ENCODE data around the gene IFNGR2.
"Not testable (repeated sequence)": the region's sequence is repeated elsewhere in the genome, so short reads cannot be mapped to it uniquely, and the experiment has no call there.

Gene IFNGR2

DNA sequence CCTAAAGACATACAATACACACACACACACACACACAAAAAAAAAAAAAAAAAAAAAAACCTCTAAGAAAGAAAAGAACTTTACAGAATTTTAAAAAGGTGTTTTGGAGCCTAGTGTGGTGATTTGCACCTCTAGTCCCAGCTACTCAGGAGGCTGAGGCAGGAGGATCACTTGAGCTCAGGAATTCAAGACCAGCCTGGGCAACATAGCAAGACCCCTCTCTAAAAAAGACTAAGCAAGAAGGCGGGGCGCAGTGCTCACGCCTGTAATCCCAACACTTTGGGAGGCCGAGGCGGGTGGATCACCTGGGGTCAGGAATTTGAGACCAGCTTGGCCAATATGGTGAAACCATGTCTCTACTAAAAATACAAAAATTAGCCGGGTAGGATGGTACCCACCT is 43.4 kb downstream of the IFNGR2 start:
- not testable (repeated sequence) for H3K27ac ChIP-seq (ENCODE audit: low read length); H3K9me3 ChIP-seq (ENCODE audit: control insufficient read depth in 1 of 2, low read length in 2 of 2); H3K4me3 ChIP-seq (ENCODE audit: low read depth in 1 of 2, low read length in 2 of 2); H3K27me3 ChIP-seq (ENCODE audit: low read depth, low read length); H3K4me1 ChIP-seq (ENCODE audit: control insufficient read depth in 1 of 2, insufficient read depth in 2 of 2, low read length in 2 of 2); H3K36me3 ChIP-seq (ENCODE audit: control insufficient read depth in 1 of 2, insufficient read depth in 2 of 2, low read length in 2 of 2)

DNA sequence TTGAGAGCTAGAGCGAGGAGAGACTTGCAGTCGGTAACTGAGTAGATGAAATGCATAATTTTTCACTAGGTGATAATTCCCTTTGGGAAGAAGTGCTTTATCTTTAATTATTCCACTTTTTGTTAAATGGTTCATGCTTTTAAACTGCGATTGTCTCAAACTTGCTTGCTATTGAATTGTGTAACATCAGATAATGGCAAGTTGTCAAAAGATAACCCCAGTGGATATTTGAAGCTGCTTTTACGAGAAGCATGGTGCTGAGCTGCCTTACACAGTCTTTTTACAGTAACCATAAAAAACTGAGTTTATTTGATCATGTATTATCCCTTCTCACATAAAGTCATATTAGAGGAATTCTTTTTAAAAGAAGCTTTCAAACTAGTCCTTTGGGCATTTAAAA is 46.4 kb downstream of the IFNGR2 start:
- Histone ChIP-seq H3K27ac (ENCODE audit: low read length) (no peak overlapping the region), H3K4me1 (ENCODE audit: control insufficient read depth in 1 of 2, insufficient read depth in 2 of 2, low read length in 2 of 2) (no peaks in the 10 kb centered on the region), H3K9me3 (ENCODE audit: control insufficient read depth in 1 of 2, low read length in 2 of 2) (no peaks in the 10 kb centered on the region), H3K27me3 (ENCODE audit: low read depth, low read length) (no peaks in the 10 kb centered on the region), H3K36me3 (ENCODE audit: control insufficient read depth in 1 of 2, insufficient read depth in 2 of 2, low read length in 2 of 2) (peaks cover 2 to 13% of the 10 kb centered on the region in 2 donors), H3K4me3 (ENCODE audit: low read depth in 1 of 2, low read length in 2 of 2) (no peak overlapping the region)

DNA sequence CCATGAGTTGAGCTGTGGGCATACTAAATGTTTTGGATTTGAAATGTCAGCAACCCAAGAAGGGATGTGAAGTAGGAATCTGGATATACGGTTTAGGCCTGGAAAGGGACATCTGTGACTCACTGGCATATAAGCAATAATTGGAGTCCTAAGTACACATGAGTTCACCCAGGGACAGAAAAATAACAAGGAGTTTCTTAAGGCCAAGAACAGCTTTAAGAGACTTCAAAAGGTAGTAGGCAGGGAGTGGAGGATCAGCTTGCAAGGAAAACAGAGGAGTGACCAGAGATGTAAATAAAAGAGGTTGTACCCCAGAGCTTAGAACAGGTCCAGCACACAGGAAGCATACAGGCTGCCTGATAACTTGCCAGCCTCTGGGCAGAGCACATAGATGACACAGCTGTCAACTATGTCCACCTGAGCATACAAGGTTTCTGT is 48.4 kb downstream of the IFNGR2 start:
- Histone ChIP-seq H3K4me3 (ENCODE audit: low read depth in 1 of 2, low read length in 2 of 2) (no peak overlapping the region), H3K27me3 (ENCODE audit: low read depth, low read length) (no peaks in the 10 kb centered on the region), H3K27ac (ENCODE audit: low read length) (no peak overlapping the region), H3K36me3 (ENCODE audit: control insufficient read depth in 1 of 2, insufficient read depth in 2 of 2, low read length in 2 of 2) (peaks cover 2 to 31% of the 10 kb centered on the region in 2 donors), H3K9me3 (ENCODE audit: control insufficient read depth in 1 of 2, low read length in 2 of 2) (no peaks in the 10 kb centered on the region), H3K4me1 (ENCODE audit: control insufficient read depth in 1 of 2, insufficient read depth in 2 of 2, low read length in 2 of 2) (no peaks in the 10 kb centered on the region)

DNA sequence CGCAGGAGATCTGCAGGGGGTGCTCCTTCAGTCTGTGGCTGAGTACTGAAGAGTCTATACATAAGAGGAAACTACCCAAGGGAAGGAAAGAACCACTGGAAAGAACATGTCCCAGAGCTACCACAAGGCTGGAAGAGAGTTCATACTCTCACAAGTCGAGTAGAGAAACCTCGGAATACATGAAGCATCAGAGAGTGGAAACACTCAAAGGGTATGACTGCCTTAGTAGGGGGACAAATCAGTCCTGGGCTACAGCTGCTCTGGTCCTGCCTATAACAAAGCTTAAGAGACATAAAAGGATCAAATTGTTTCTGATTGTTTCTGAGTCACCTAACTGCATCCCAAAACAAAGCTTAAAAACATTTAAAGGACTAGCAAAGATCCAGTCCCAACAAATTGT is 49.1 kb downstream of the IFNGR2 start:
- Histone ChIP-seq H3K4me3 (ENCODE audit: low read depth in 1 of 2, low read length in 2 of 2) (no peak overlapping the region), H3K9me3 (ENCODE audit: control insufficient read depth in 1 of 2, low read length in 2 of 2) (no peaks in the 10 kb centered on the region), H3K36me3 (ENCODE audit: control insufficient read depth in 1 of 2, insufficient read depth in 2 of 2, low read length in 2 of 2) (peaks cover 0 to 31% of the 10 kb centered on the region in 2 donors), H3K4me1 (ENCODE audit: control insufficient read depth in 1 of 2, insufficient read depth in 2 of 2, low read length in 2 of 2) (no peaks in the 10 kb centered on the region), H3K27ac (ENCODE audit: low read length) (no peak overlapping the region), H3K27me3 (ENCODE audit: low read depth, low read length) (no peaks in the 10 kb centered on the region)

DNA sequence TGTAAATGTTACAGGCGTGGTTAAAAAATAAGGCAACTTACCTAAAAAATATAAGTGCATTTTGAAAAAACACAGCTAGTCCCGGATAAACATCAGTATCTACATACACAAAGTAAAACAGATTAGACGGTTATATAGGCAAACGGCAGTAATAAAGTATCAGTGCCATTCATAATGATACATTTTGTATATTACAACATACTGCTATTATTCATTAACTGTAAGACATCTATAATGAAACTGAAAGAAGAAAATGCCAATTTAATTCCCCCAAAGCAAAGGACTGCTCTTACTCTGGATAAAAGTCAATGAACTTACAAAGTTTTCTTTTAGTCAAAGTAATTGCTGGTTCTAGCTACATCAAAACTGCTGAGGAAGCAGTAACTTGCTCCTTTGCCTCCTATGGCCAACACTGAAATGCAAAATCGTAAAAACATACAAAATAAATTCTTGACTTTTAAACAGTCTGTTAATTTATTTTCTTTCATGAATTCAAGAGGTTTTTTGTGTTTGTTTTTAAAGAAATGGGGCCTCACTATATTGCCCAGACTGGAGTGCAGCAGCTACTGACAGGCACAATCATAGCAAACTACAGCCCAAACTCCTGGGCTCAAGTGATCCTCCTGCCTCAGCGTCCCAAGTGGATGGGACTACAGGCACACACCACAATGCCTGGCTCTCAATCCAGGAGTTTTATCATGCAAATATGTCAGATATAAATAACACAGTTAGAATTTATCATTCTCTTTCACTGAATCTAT is 52.7 kb downstream of the IFNGR2 start:
- peaks cover 12 to 36% of the 10 kb centered on the region in 2 donors for H3K36me3 ChIP-seq (ENCODE audit: control insufficient read depth in 1 of 2, insufficient read depth in 2 of 2, low read length in 2 of 2)
- H3K27me3 ChIP-seq (ENCODE audit: low read depth, low read length) = no peaks in the 10 kb centered on the region
- no peaks in the 10 kb centered on the region for H3K4me1 ChIP-seq (ENCODE audit: control insufficient read depth in 1 of 2, insufficient read depth in 2 of 2, low read length in 2 of 2)
- no peak overlapping the region for H3K4me3 ChIP-seq (ENCODE audit: low read depth in 1 of 2, low read length in 2 of 2)
- H3K9me3 ChIP-seq (ENCODE audit: control insufficient read depth in 1 of 2, low read length in 2 of 2) = no peaks in the 10 kb centered on the region
- no peak overlapping the region for H3K27ac ChIP-seq (ENCODE audit: low read length)

DNA sequence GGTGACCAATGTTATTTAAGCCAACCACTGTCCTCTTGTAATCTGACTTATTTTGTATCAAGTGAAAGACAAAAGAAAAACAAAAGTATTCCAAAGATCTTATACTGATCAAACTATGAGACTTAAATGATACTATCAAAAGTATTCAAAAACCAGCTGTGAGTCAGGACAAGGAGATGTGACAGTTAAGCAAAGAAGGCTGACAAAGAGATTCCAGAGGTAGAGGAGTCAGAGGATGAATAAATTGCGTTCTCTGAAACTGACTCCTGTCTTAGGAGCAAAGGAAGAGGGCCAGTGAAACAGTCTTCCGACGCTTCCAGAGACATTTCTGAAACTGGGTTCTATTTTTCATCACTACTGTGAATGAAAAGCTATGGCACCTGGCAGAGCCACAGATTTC is 55.6 kb downstream of the IFNGR2 start:
- H3K4me3 ChIP-seq (ENCODE audit: low read depth in 1 of 2, low read length in 2 of 2) = no peak overlapping the region
- H3K27me3 ChIP-seq (ENCODE audit: low read depth, low read length) = no peaks in the 10 kb centered on the region
- no peaks in the 10 kb centered on the region for H3K4me1 ChIP-seq (ENCODE audit: control insufficient read depth in 1 of 2, insufficient read depth in 2 of 2, low read length in 2 of 2)
- no peak overlapping the region for H3K27ac ChIP-seq (ENCODE audit: low read length)
- H3K9me3 ChIP-seq (ENCODE audit: control insufficient read depth in 1 of 2, low read length in 2 of 2) = no peaks in the 10 kb centered on the region
- H3K36me3 ChIP-seq (ENCODE audit: control insufficient read depth in 1 of 2, insufficient read depth in 2 of 2, low read length in 2 of 2) = peaks cover 16 to 36% of the 10 kb centered on the region in 2 donors

DNA sequence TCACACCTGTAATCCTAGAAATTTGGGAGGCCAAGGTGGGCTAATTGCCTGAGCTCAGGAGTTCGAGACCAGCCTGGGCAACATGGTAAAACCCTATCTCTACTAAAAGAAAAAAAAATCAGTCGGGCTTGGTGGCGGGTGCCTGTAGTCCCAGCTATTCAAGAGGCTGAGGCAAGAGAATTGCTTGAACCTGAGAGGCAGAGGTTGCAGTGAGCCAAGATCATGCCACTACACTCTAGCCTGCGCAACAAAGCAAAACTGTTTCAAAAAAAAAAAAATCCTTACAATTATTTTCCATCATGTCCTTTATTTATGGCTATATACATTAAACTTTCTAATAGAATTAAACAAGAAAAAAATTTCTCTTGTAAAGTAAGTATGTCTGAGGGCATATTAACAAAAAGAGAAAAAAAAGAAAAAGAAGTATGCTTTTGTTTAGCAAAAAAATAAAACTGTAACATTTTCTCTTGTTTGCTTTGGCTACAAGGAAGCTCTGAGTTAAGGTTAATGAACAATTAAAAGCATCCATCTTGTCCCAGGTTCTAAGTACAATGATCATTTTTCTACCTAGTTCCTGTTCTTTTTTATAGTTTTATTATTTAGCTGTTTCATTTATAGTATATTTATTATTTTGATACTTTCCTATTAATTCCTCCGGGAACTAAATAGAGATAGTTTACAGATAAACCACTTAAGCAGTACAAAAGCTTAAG is 58.5 kb downstream of the IFNGR2 start:
- Histone ChIP-seq H3K4me3 (ENCODE audit: low read depth in 1 of 2, low read length in 2 of 2) (no peak overlapping the region), H3K4me1 (ENCODE audit: control insufficient read depth in 1 of 2, insufficient read depth in 2 of 2, low read length in 2 of 2) (no peaks in the 10 kb centered on the region), H3K9me3 (ENCODE audit: control insufficient read depth in 1 of 2, low read length in 2 of 2) (no peaks in the 10 kb centered on the region), H3K27me3 (ENCODE audit: low read depth, low read length) (no peaks in the 10 kb centered on the region), H3K36me3 (ENCODE audit: control insufficient read depth in 1 of 2, insufficient read depth in 2 of 2, low read length in 2 of 2) (peaks cover 14 to 16% of the 10 kb centered on the region in 2 donors), H3K27ac (ENCODE audit: low read length) (no peak overlapping the region)

DNA sequence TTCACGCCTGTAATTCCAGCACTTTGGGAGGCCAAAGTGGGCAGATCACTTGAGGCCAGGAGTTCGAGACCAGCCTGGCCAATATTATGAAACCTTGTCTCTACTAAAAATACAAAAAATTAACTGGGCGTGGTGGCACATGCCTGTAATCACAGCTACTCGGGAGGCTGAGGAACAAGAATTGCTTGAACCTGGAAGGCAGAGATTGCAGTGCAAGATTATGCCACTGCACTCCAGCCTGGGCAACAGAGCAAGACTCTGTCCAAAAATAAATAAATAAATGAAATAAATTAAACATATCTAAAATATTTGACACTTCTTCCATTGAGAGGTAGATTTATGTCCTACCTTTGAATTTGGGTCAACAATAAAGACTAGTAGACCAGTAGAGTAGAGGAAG is 66.0 kb downstream of the IFNGR2 start:
- not testable (repeated sequence) for H3K36me3 ChIP-seq (ENCODE audit: control insufficient read depth in 1 of 2, insufficient read depth in 2 of 2, low read length in 2 of 2); H3K9me3 ChIP-seq (ENCODE audit: control insufficient read depth in 1 of 2, low read length in 2 of 2); H3K27ac ChIP-seq (ENCODE audit: low read length); H3K4me3 ChIP-seq (ENCODE audit: low read depth in 1 of 2, low read length in 2 of 2); H3K4me1 ChIP-seq (ENCODE audit: control insufficient read depth in 1 of 2, insufficient read depth in 2 of 2, low read length in 2 of 2); H3K27me3 ChIP-seq (ENCODE audit: low read depth, low read length)

DNA sequence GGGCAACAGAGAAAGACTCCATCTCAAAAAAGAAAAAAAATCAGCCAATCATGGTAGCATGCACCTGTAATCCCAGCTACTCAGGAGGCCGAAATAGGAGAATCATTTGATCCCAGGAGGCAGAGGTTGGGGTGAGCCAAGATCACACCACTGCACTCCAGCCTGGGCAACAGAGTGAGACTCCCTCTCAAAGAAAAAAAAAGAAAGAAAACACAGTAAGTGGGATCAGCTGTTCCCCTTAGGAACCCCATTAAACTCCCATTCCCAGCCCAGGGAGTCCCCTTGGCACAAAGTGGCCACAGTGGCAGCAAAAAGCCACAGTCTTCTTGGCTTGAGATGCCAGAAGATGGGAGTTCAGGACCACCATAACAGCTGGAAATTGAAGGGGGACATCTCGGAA is 67.5 kb downstream of the IFNGR2 start:
- no peaks in the 10 kb centered on the region for H3K4me1 ChIP-seq (ENCODE audit: control insufficient read depth in 1 of 2, insufficient read depth in 2 of 2, low read length in 2 of 2)
- no peaks in the 10 kb centered on the region for H3K27me3 ChIP-seq (ENCODE audit: low read depth, low read length)
- no peaks in the 10 kb centered on the region for H3K9me3 ChIP-seq (ENCODE audit: control insufficient read depth in 1 of 2, low read length in 2 of 2)
- H3K27ac ChIP-seq (ENCODE audit: low read length) = no peak overlapping the region
- H3K4me3 ChIP-seq (ENCODE audit: low read depth in 1 of 2, low read length in 2 of 2) = no peak overlapping the region
- H3K36me3 ChIP-seq (ENCODE audit: control insufficient read depth in 1 of 2, insufficient read depth in 2 of 2, low read length in 2 of 2) = no peaks in the 10 kb centered on the region

DNA sequence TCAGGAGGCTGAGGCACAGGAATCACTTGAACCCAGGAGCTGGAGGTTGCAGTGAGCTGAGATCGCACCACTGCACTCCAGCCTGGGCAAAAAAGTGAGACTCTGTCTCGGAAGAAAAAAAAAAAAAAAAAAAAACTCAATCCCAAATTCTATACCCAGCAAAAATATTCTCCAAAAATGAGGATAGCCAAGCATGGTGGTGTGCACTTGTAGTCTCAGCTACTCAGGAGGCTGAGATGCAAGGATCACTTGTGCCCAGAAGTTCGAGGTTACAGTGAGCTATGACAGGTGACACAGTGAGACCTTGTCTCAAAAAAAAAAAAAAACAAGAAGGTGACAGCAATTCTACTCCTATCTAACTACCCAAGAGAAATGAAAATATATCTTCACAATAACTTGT is 70.1 kb downstream of the IFNGR2 start:
- Histone ChIP-seq H3K36me3 (ENCODE audit: control insufficient read depth in 1 of 2, insufficient read depth in 2 of 2, low read length in 2 of 2) (no peaks in the 10 kb centered on the region), H3K27me3 (ENCODE audit: low read depth, low read length) (no peaks in the 10 kb centered on the region), H3K27ac (ENCODE audit: low read length) (no peak overlapping the region), H3K4me3 (ENCODE audit: low read depth in 1 of 2, low read length in 2 of 2) (no peak overlapping the region), H3K9me3 (ENCODE audit: control insufficient read depth in 1 of 2, low read length in 2 of 2) (no peaks in the 10 kb centered on the region), H3K4me1 (ENCODE audit: control insufficient read depth in 1 of 2, insufficient read depth in 2 of 2, low read length in 2 of 2) (peaks cover 0 to 6% of the 10 kb centered on the region in 2 donors)

DNA sequence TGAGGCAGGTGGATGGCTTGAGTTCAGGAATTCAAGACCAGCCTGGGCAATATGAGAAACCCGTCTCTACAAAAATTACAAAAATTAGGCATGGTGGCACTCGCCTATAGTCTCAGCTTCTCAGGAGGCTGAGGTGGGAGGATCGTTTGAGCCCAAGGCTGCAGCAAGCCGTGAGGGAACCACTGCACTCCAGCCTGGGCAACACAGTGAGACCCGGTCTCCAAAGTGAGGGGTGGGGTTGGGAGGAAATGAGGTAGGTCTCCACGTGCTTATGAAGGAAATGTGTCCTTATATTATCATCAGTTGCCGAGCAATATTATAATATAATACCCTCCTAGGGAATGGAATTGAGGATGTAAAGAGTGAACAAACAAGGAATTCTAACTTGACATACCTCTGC is 73.9 kb downstream of the IFNGR2 start:
- Histone ChIP-seq H3K9me3 (ENCODE audit: control insufficient read depth in 1 of 2, low read length in 2 of 2) (no peaks in the 10 kb centered on the region), H3K27ac (ENCODE audit: low read length) (no peak overlapping the region), H3K36me3 (ENCODE audit: control insufficient read depth in 1 of 2, insufficient read depth in 2 of 2, low read length in 2 of 2) (peaks cover 0 to 7% of the 10 kb centered on the region in 2 donors)

More for the DNA sequence above, 73.9 kb downstream of the IFNGR2 start:
- H3K4me1 ChIP-seq (ENCODE audit: control insufficient read depth in 1 of 2, insufficient read depth in 2 of 2, low read length in 2 of 2) = peaks cover 0 to 13% of the 10 kb centered on the region in 2 donors
- no peaks in the 10 kb centered on the region for H3K27me3 ChIP-seq (ENCODE audit: low read depth, low read length)
- no peak overlapping the region for H3K4me3 ChIP-seq (ENCODE audit: low read depth in 1 of 2, low read length in 2 of 2)
